ENCODE results near the gene ANKRD2.

DNA sequence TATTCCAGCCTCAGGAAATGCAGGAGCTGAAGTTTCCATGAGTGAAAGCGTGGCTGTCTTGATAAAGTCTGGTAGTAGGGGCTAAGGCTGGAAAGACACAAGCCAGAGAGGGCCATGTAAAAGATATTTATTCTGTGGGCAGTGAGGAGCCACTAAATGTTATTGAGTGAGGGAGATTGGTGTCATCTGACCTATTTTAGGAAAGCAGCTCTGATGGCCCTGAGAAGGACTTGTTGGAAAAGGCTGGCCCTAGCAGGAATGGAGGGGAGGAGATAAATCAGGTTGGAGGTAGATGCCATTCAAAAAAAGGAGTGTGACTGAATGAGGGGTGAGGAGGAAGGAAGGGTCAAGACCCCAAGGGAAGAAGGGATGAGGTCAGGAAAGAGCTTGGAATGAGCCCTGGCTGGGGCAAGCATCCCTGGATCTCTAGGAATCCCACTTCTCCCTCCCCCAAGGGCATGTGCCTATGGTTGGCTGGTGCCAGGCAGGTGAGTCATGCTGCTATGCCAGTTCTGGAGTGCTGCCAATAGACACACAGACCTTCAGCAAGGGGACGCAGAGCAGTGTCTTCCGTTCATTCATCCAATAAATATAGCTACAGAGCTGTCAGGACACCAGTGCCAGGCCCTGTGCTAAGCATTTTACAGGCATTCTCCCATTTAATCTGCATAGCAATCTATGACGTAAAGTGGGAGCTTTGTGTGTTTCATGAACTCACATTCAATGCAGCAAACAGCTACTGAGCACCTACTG is 2.0 kb downstream of the ANKRD2 start:
- TF ChIP-seq EZH2phosphoT487 (IDR thresholded peaks at IDR 0.05; ENCODE audit: insufficient read depth, low read depth): no peak
- no peak for TF ChIP-seq EZH2 (IDR thresholded peaks at IDR 0.05; ENCODE audit: insufficient read depth, poor library complexity, severe bottlenecking)

All from GM23248 (cell line).